HEK293 (cell line): ENCODE measurements around the gene HTR2B.

Source experiments
- GFI1B ChIP-seq: fragments of 450-650 bp; formaldehyde crosslinking; IDR thresholded peaks from 2 replicates; pipeline ENCODE4 v1.5.1; 2016; ENCODE audit warnings: missing biosample characterization, missing genetic modification characterization
- ZFP41 ChIP-seq: fragments of 450-650 bp; formaldehyde crosslinking; IDR thresholded peaks from 2 replicates; pipeline ENCODE4 v1.5.1; 2016; ENCODE audit warnings: missing biosample characterization, missing genetic modification characterization, borderline replicate concordance
- ZNF585B ChIP-seq: fragments of 450-650 bp; formaldehyde crosslinking; IDR thresholded peaks from 2 replicates; pipeline ENCODE4 v1.5.1; 2016; ENCODE audit warnings: missing biosample characterization, missing genetic modification characterization
- ZNF654 ChIP-seq: fragments of 450-650 bp; formaldehyde crosslinking; IDR thresholded peaks from 2 replicates; pipeline ENCODE4 v1.5.1; 2016; ENCODE audit warnings: low read depth, missing biosample characterization, missing genetic modification characterization
- ZNF792 ChIP-seq: fragments of 450-650 bp; formaldehyde crosslinking; IDR thresholded peaks from 2 replicates; pipeline ENCODE4 v1.5.1; 2016; ENCODE audit warnings: missing biosample characterization, missing genetic modification characterization
- TF ChIP-seq, protein P1 (sequence below): fragments of 450-650 bp; formaldehyde crosslinking; IDR thresholded peaks from 2 replicates; pipeline ENCODE4 v1.5.1; 2016; ENCODE audit warnings: missing biosample characterization, missing genetic modification characterization

DNA sequence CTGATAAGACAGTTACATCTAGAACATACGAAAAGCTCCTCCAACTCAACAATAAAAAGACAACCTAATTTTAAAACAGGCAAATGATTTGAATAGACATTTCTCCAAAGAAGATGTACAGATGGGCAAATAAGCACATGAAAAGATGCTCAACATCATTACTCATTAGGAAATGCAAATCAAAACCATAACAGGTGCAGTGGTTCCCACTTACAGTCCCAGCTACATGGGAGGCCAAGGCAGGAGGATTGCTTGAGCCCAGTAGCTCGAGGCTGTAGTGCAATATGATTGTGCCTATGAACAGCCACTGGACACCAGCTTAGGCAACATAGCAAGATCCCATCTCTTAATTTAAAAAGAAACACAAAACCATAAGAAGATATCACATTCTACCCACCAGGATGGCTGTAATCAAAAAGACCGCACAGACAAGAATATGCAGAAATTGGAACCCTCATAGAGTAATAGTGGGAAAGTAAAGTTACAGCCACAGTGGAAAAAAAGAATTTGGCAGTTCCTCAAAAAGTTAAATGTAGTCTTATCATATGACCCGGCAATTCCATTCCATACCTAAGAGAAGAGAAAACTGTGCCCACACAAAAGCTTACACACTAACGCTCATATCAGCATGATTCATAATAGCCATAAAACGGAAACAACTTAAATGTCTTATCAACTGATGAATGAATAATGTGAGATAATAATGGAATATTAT is 43.1 kb upstream of the HTR2B start:
- TF ChIP-seq GFI1B (tag by site-specific recombination) (no peak), ZFP41 (tag by site-specific recombination) (no peak), ZNF792 (tag by site-specific recombination) (no peak), ZNF585B (tag by site-specific recombination) (no peak), ZNF654 (tag by site-specific recombination) (no peak)
- TF ChIP-seq, protein P1, sequence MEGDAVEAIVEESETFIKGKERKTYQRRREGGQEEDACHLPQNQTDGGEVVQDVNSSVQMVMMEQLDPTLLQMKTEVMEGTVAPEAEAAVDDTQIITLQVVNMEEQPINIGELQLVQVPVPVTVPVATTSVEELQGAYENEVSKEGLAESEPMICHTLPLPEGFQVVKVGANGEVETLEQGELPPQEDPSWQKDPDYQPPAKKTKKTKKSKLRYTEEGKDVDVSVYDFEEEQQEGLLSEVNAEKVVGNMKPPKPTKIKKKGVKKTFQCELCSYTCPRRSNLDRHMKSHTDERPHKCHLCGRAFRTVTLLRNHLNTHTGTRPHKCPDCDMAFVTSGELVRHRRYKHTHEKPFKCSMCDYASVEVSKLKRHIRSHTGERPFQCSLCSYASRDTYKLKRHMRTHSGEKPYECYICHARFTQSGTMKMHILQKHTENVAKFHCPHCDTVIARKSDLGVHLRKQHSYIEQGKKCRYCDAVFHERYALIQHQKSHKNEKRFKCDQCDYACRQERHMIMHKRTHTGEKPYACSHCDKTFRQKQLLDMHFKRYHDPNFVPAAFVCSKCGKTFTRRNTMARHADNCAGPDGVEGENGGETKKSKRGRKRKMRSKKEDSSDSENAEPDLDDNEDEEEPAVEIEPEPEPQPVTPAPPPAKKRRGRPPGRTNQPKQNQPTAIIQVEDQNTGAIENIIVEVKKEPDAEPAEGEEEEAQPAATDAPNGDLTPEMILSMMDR (tag by site-specific recombination): no peak
